Neuron (in vitro differentiated cells): ENCODE measurements around the gene NPTX1.

Experiments used
- H2AFZ ChIP-seq: one replicate; pipeline ENCODE4 v1.6.1; 2013; ENCODE audit warnings: low read depth, mild to moderate bottlenecking, inconsistent platforms, low read length, moderate library complexity
- H3K27me3 ChIP-seq: one replicate; pipeline ENCODE4 v1.6.1; 2013; ENCODE audit warnings: low read length; ENCODE audit not compliant: insufficient read depth
- H3K36me3 ChIP-seq: one replicate; pipeline ENCODE4 v1.6.1; 2013; ENCODE audit warnings: low read length; ENCODE audit not compliant: insufficient read depth
- H3K4me1 ChIP-seq: one replicate; pipeline ENCODE4 v1.6.1; 2013; ENCODE audit warnings: low read length; ENCODE audit not compliant: insufficient read depth
- H3K4me3 ChIP-seq: 2 replicates; pipeline ENCODE4 v1.5.1; 2013; ENCODE audit warnings: mild to moderate bottlenecking, low read length, moderate library complexity
- H3K9me3 ChIP-seq: one replicate; pipeline ENCODE4 v1.6.1; 2013; ENCODE audit warnings: low read length

The NPTX1 gene

DNA sequence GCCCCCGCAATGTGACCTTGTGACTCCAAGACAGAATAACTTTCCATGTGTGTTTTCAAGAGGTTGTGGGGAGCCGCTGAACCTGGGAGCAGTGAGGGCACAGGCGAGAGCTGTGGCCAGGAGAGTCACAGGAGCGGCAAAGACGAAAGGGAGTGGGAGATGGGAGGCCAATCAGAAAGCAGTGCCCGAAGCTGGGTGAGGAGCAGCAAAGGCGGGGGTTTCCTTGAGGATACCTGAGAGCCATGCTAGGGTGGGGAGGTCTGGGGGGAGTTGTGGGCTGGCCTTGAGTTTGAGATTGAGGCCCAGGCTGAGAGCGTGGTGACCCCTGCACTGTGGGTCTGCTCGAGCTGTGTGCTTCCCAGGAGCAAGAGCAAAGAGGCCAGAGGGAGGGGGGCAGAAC, 23.2 kb upstream of the NPTX1 start:
- H3K4me3 ChIP-seq, result no peak overlapping the region
- H2AFZ ChIP-seq, result no peak overlapping the region
- H3K36me3 ChIP-seq, result no peaks in the 10 kb centered on the region
- peaks cover 22% of the 10 kb centered on the region for H3K4me1 ChIP-seq
- H3K27me3 ChIP-seq, result no peaks in the 10 kb centered on the region
- H3K9me3 ChIP-seq, result no peaks in the 10 kb centered on the region

DNA sequence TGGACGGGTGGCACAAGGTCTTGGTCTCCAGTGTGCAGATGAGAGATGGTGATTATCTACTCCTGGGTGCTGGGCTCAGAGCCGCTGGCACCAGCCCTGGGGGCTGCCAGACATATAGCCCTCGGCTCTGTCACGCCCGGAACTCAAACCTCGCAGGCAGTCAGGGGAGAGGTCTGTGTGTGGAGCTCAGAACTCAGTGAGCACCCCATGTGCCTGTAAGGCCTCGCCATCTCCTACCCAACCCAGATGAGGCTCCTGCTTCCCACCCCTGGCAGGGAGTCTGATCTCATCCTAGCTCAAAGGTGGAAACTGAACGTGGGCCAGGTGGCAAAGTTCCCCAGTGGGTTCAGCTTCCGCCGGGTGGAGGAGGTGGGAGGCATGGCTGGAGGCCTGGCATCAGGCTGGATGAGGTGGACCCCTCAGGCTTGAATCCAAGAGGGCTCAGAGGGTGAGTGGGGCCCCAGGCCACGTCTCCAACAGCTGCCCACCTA, 22.6 kb upstream of the NPTX1 start:
- Histone ChIP-seq H3K4me1 (peaks cover 20% of the 10 kb centered on the region), H3K27me3 (no peaks in the 10 kb centered on the region), H3K4me3 (peak overlapping the region; percentile 40), H2AFZ (no peak overlapping the region), H3K9me3 (no peaks in the 10 kb centered on the region), H3K36me3 (no peaks in the 10 kb centered on the region)

DNA sequence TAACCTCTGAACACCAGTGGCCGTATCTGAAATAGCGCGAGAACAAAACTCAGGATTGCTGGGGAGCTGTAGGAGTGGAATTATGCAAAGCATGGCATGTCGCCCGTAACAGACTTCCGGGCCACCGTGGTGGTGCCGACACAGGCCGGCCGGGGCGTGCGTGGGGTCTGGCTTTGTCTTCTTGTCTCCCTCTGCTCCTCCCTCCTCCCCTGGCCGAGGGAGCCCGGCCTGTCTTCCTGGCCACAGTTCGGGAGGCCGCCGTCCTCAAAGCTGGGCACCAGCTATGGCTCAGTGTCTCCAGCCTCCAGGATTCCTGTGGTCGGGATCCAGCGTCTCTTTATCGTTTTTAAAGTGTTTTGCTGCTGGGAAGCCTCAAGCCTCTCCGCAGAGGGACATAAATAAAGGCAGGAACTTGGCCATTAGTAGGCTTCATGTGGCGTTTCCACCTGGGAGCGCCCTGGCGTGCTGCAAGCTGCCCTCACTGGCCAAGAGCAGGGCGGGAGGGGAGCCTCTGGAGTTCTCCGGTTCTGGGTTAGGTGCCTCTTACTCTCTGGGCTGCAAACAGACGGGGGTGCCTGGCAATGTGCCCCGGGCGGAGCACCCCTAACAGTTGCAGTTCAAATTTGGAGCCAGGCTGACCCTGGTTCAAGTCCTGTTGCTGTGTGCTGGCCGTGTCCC, 22.0 kb upstream of the NPTX1 start:
- Histone ChIP-seq H3K4me1 (peaks cover 22% of the 10 kb centered on the region), H3K4me3 (peak overlapping the region; percentile 40), H2AFZ (peak overlapping the region; percentile 19), H3K9me3 (no peaks in the 10 kb centered on the region), H3K27me3 (no peaks in the 10 kb centered on the region), H3K36me3 (no peaks in the 10 kb centered on the region)

DNA sequence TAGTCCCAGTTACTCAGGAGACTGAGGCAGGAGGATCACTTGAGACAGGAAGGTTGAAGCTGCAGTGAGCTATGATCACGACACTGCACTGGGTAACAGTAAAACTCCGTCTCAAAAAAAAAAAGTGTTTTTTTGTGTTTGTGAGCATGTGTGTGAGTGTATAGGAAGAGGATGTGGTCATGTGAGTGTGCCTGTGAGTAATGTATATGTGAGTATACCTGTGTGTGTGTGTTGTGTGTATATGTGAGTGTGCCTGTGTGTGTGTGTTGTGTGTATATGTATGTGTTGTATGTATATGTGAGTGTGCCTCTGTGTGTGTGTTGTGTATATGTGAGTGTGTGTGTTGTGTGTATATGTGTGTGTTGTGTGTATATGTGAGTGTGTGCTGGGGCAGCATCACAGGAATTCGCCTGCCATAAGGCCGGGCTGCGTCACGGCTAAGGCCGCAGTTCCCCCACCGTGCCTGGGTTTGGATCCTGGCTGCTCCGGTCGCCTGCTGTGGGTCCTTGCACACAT, 21.4 kb upstream of the NPTX1 start:
- peaks cover 28% of the 10 kb centered on the region for H3K4me1 ChIP-seq
- no peaks in the 10 kb centered on the region for H3K27me3 ChIP-seq
- peak overlapping the region; percentile 40 for H3K4me3 ChIP-seq
- peak overlapping the region; percentile 19 for H2AFZ ChIP-seq
- H3K36me3 ChIP-seq, result no peaks in the 10 kb centered on the region
- H3K9me3 ChIP-seq, result no peaks in the 10 kb centered on the region

DNA sequence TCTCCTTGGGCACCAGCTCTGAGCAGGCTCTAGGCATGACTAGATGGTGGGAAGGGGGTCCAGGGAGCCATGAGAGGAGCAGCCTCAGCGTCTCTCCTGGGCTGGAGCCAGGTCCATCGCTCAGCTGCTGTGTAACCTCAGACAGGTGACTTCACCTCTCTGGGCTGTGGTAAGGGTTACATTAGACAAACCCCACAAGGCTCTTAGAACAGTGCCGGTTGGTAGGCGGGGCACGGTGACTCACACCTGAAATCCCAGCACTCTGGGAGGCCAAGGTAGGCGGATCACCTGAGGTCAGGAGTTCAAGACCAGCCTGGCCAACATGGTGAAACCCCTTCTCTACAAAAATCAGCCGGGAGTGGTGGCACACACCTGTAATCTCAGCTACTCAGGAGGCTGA, 18.1 kb upstream of the NPTX1 start:
- peaks cover 5% of the 10 kb centered on the region for H3K27me3 ChIP-seq
- no peaks in the 10 kb centered on the region for H3K36me3 ChIP-seq
- H3K4me3 ChIP-seq, result no peak overlapping the region
- no peaks in the 10 kb centered on the region for H3K9me3 ChIP-seq
- H2AFZ ChIP-seq, result no peak overlapping the region
- peaks cover 42% of the 10 kb centered on the region for H3K4me1 ChIP-seq

DNA sequence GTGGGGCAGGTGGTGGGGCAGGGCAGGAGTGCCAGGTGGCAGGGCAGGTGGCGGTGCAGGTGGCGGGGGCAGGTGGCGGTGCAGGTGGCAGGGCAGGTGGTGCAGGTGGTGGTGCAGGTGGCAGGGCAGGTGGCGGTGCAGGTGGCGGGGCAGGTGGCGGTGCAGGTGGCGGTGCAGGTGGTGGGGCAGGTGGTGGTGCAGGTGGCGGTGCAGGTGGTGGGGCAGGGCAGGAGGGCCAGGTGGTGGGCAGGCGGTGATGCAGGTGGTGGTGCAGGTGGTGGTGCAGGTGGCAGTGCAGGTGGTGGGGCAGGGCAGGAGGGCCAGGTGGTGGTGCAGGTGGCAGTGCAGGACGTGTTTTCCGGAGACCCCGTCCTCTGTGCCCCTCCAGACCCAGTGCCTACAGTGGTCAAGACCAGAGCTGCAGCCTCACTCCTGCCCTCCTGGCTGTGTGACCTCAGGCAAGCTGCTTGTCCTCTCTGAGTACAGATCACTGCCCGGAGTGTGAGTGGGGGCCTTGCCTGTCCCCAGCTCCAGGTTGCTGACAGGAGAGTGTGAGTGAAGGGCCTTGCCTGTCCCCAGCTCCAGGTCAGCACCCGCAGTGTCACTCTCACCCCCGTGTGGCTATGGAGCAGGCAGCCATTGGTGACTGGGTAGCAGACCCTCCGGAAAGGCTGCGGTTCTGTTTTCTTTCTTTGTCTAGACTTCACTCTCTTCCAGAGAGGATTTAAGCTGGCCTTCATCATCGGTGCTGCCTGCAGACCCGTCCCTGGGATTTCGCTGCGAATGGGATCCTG, 16.1 kb upstream of the NPTX1 start:
- peaks cover 28% of the 10 kb centered on the region for H3K4me1 ChIP-seq
- peaks cover 5% of the 10 kb centered on the region for H3K27me3 ChIP-seq
- no peaks in the 10 kb centered on the region for H3K36me3 ChIP-seq
- no peaks in the 10 kb centered on the region for H3K9me3 ChIP-seq
- no peak overlapping the region for H3K4me3 ChIP-seq
- peak overlapping the region; percentile 18 for H2AFZ ChIP-seq

DNA sequence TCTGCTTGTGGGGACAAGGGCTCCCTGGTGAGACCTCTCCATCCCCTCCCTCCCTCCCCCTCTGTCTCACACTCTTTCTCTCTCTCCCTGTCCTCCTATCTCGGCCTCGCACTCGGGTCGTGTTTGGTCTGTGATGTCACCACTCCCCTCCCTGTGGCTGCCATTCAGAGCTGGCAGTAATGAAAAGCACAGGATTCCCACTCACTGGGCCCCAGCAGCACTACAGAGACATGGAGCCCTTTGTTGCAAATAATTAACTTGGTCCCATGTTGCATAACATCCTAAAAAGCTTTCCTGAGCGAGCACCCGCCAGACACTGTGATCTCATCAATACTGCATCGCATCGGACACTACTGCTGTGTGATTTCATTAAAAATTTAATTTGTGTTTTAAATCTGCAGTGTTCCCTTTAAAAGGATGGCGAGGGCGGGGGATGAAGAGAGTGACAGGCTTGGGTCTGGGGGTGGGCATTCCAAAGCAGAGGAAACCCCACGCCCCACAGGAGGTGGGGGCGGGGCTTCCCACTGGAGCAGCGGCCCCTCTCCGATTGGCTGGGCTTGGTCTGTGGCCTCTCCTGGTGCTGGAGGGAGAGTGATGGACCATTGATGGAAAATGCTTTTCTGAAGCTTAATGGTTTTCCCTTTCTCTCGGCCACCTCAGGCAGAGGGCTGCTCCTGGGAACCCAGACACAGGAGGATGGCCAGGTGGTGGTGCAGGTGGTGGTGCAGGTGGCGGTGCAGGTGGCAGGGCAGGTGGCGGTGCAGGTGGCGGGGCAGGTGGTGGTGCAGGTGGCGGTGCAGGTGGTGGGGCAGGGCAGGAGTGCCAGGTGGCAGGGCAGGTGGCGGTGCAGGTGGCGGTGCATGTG, 15.3 kb upstream of the NPTX1 start:
- Histone ChIP-seq H3K36me3 (no peaks in the 10 kb centered on the region), H3K4me3 (peak overlapping the region; percentile 35), H3K9me3 (no peaks in the 10 kb centered on the region), H3K27me3 (peaks cover 5% of the 10 kb centered on the region), H2AFZ (peak overlapping the region; percentile 51), H3K4me1 (peaks cover 36% of the 10 kb centered on the region)

DNA sequence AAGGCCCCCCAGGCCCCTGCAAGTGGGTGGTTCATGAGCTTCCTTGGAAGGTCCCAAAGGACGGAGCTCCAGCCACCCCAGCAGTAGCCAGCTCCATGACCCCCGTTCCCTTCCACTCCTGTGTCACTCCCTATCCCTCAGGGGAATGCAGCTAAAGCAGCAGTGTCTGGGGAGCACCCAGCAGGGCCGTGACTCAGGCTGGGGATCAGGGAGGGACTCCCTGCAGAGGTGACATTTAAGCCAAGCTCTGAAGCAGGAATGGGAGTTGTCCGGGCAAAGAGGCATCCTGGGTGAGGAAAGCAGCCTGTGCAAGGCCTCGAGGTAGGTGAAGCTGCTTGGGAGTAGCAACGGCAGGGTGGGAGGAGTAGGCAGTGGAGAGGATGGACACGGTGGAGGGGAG, 11.1 kb upstream of the NPTX1 start:
- Histone ChIP-seq H3K4me3 (no peak overlapping the region), H3K36me3 (no peaks in the 10 kb centered on the region), H3K9me3 (no peaks in the 10 kb centered on the region), H2AFZ (no peak overlapping the region), H3K4me1 (peaks cover 32% of the 10 kb centered on the region), H3K27me3 (peaks cover 24% of the 10 kb centered on the region)

DNA sequence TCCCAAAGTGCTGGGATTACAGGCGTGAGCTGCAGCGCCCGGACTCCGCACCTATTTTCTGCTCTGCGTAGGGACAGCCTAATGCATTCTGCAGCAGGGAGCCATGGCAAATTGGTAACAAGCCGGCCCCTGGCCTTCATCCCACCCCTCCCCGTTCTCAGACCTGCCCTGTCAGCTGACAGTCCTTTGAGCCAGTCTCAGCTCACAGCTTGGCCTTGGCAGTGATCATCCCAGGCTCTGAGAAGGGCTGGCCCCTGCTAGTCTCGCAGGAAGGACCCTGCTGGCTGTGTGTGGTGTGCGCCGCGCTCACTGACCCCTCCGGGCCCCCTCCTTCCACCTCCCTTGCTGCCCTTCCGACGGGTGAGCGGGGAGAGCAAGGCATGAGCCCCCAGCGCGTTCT, 10.3 kb upstream of the NPTX1 start:
- Histone ChIP-seq H3K4me1 (peaks cover 24% of the 10 kb centered on the region), H2AFZ (no peak overlapping the region), H3K27me3 (peaks cover 32% of the 10 kb centered on the region), H3K4me3 (no peak overlapping the region), H3K36me3 (no peaks in the 10 kb centered on the region), H3K9me3 (no peaks in the 10 kb centered on the region)

DNA sequence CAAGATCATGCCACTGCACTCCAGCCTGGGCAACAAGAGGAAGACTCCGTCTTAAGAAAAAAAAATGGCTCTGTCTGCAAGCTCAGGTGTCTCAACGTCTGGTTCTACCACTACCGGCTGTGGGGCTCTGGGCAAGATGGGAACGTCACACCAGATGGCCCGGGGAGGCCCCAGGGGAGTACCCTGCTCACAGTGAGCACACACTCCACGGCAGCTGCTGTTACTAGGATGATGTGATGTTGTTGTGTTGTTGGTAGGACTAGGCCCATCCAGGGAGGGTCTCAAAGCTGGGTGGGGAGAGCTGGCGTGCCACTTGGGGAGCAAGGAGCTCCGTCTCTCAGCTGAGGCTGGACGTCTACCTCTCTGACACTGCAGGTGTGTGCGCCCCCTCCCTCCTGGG, 9.4 kb upstream of the NPTX1 start:
- no peak overlapping the region for H2AFZ ChIP-seq
- no peaks in the 10 kb centered on the region for H3K36me3 ChIP-seq
- peaks cover 40% of the 10 kb centered on the region for H3K27me3 ChIP-seq
- peaks cover 16% of the 10 kb centered on the region for H3K4me1 ChIP-seq
- H3K9me3 ChIP-seq, result no peaks in the 10 kb centered on the region
- H3K4me3 ChIP-seq, result no peak overlapping the region

DNA sequence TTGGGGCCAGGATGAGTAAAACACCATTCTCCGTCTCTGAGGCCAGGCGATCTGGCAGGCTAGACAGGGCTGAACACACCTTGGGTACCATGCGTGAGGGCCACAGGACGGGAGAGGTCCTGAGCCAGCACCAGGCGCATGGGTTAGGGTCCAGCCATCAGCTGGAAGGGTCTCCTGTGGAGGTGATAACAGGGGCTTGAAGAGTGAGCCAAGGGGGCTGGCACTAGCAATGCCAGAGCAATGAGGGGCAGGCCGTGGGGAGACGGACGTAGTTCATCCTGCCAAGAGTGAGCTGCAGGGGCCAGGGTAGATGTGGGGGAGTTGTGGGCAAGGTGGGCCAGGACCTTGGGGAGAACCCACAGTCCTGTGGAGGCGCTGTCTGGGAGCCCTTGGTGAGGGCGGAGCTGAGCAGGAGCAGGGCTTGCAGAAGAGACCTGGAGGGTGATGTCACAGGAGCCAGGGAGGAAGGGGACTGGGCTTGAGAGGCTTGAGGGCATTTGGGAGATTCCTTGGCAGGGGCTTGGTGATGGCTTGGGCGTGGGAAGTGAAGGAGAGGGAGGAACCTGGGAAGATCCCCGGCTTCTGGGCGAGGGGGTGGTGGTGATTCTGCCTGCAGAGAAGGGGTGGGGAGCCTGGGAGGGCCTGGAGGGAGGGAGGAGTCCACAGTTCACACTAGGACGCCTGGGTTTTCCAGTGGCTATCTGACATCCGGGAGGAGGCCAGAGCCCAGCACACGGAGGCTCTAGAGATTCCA, 6.3 kb upstream of the NPTX1 start:
- no peak overlapping the region for H2AFZ ChIP-seq
- H3K4me1 ChIP-seq, result peaks cover 14% of the 10 kb centered on the region
- H3K9me3 ChIP-seq, result no peaks in the 10 kb centered on the region
- H3K4me3 ChIP-seq, result no peak overlapping the region
- peaks cover 61% of the 10 kb centered on the region for H3K27me3 ChIP-seq
- no peaks in the 10 kb centered on the region for H3K36me3 ChIP-seq

DNA sequence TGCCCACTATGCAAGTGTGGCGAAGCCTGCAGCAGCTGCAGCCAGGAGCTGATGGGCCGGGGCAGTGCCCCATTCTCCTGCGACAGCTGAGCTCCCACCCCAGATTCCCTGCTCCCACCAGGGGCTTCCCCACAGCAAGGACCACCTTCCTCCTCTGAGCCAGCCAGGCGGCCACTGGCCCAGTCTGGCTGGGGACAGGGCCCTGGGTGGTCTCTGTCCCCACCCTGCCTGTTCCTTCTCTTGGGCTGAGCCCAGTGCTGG, 5.6 kb upstream of the NPTX1 start:
- Histone ChIP-seq H3K9me3 (no peaks in the 10 kb centered on the region), H2AFZ (no peak overlapping the region), H3K27me3 (peaks cover 69% of the 10 kb centered on the region), H3K36me3 (no peaks in the 10 kb centered on the region), H3K4me3 (no peak overlapping the region), H3K4me1 (peaks cover 10% of the 10 kb centered on the region)
